ENCODE data around the gene AP1S1.
A peak's percentile ranks its signal among the peaks of the same experiment; 100 is the strongest.
"Not testable (repeated sequence)": the region's sequence is repeated elsewhere in the genome, so short reads cannot be mapped to it uniquely, and the experiment has no call there.

AP1S1 gene
- total RNA-seq: 2.8 reads per million, percentile 9 among the genes with 10 or more reads in this experiment

- peak; percentile 83 for DNase-seq
Observed at GRCh38 chr7:101153969-101154692, at the start of gene AP1S1. AP1S1 (plus strand) TSS chr7:101154476; CDS start chr7:101154515, 39 bp downstream.

- no peak for DNase-seq
Observed at GRCh38 chr7:101104799-101105198, 49.5 kb upstream of the AP1S1 start.

GRCh38 chr7:101105248-101105647 is 49.0 kb upstream of the AP1S1 start:
- not testable (repeated sequence) for DNase-seq

GRCh38 chr7:101106386-101106785 is 47.9 kb upstream of the AP1S1 start:
- no peak for DNase-seq

GRCh38 chr7:101108330-101108857 is 45.9 kb upstream of the AP1S1 start:
- DNase-seq: no peak

GRCh38 chr7:101108961-101109360 is 45.3 kb upstream of the AP1S1 start:
- no peak for DNase-seq

GRCh38 chr7:101109368-101109767 is 44.9 kb upstream of the AP1S1 start:
- no peak for DNase-seq

GRCh38 chr7:101111261-101111660 is 43.0 kb upstream of the AP1S1 start:
- DNase-seq: no peak

GRCh38 chr7:101112233-101112632 is 42.0 kb upstream of the AP1S1 start:
- DNase-seq: no peak

- DNase-seq: not testable (repeated sequence)
Observed at GRCh38 chr7:101113140-101113539, 41.1 kb upstream of the AP1S1 start.

GRCh38 chr7:101113836-101114235 is 40.4 kb upstream of the AP1S1 start:
- DNase-seq: no peak

- no peak for DNase-seq
Observed at GRCh38 chr7:101114492-101114891, 39.8 kb upstream of the AP1S1 start.

GRCh38 chr7:101115215-101115614 is 39.1 kb upstream of the AP1S1 start:
- DNase-seq: no peak

GRCh38 chr7:101116898-101117297 is 37.4 kb upstream of the AP1S1 start:
- no peak for DNase-seq

- DNase-seq: no peak
Observed at GRCh38 chr7:101118856-101119255, 35.4 kb upstream of the AP1S1 start.

- DNase-seq: no peak
Observed at GRCh38 chr7:101119876-101120275, 34.4 kb upstream of the AP1S1 start.

GRCh38 chr7:101120315-101120714 is 34.0 kb upstream of the AP1S1 start:
- no peak for DNase-seq

GRCh38 chr7:101121631-101121990 is 32.7 kb upstream of the AP1S1 start:
- DNase-seq: not testable (repeated sequence)

- DNase-seq: no peak
Observed at GRCh38 chr7:101121991-101122932, 32.0 kb upstream of the AP1S1 start.

GRCh38 chr7:101122933-101123702 is 31.2 kb upstream of the AP1S1 start:
- DNase-seq: no peak

- no peak for DNase-seq
Observed at GRCh38 chr7:101123703-101124068, 30.6 kb upstream of the AP1S1 start.

GRCh38 chr7:101124376-101125056 is 29.8 kb upstream of the AP1S1 start:
- no peak for DNase-seq

Data from effector CD4-positive, alpha-beta T cell (primary cell).